OCI-LY7 (cell line): ENCODE results near the gene CALM1. TPM values are rescaled to one million over a fixed set of nuclear protein-coding genes. Genes with fewer than 3 reads are reported as not detected.

Experiments
- BruUV-seq: library from RNA; stranded (reverse); fragments of 400-500 nt; replicated peaks from 2 replicates; lab custom pipeline; 2021; lab: Mats Ljungman, UMichigan
- CTCF ChIA-PET: fragments of 300-600 bp; sonication (Branson Sonifier 250); formaldehyde crosslinking; loops from one replicate; lab custom pipeline; 2022; ENCODE audit warnings: antibody characterized with exemption; ENCODE audit not compliant: unreplicated experiment; lab: Charles Lee
- POLR2A ChIA-PET: fragments of 300-600 bp; sonication (Branson Sonifier 250); formaldehyde crosslinking; loops from one replicate; lab custom pipeline; 2022; ENCODE audit warnings: antibody characterized with exemption; lab: Charles Lee
- DNase-seq: peaks from one replicate; pipeline ENCODE4 v3.0.0-alpha.2; 2015; ENCODE audit warnings: low spot score
- H2AFZ ChIP-seq: fragments of 200-600 bp; sonication (generic), shearing (Covaris generic); 2 replicates; pipeline ENCODE4 v1.6.1; 2014; ENCODE audit warnings: mild to moderate bottlenecking, antibody characterized with exemption, low read length, moderate library complexity
- H3K27ac ChIP-seq: fragments of 200-600 bp; sonication (generic); 2 replicates; pipeline ENCODE4 v1.5.1; 2014; ENCODE audit warnings: mixed run types, low read depth, mild to moderate bottlenecking, moderate library complexity, low read length, inconsistent platforms; ENCODE audit not compliant: poor library complexity, severe bottlenecking
- H3K36me3 ChIP-seq: fragments of 200-600 bp; sonication (generic); 2 replicates; pipeline ENCODE4 v1.6.1; 2014; ENCODE audit warnings: mild to moderate bottlenecking, antibody characterized with exemption, low read length, moderate library complexity, mixed read lengths; ENCODE audit not compliant: insufficient read depth
- H3K4me1 ChIP-seq: fragments of 200-600 bp; sonication (generic); 2 replicates; pipeline ENCODE4 v1.5.1; 2014; ENCODE audit warnings: mild to moderate bottlenecking, low read length; ENCODE audit not compliant: insufficient read depth, poor library complexity, severe bottlenecking
- H3K4me2 ChIP-seq: fragments of 200-600 bp; sonication (generic); 2 replicates; pipeline ENCODE4 v1.6.1; 2014; ENCODE audit warnings: mild to moderate bottlenecking, low read length
- H3K4me3 ChIP-seq: fragments of 200-600 bp; sonication (generic); 2 replicates; pipeline ENCODE4 v1.5.1; 2014; ENCODE audit warnings: mild to moderate bottlenecking, low read depth, low read length; ENCODE audit not compliant: poor library complexity, severe bottlenecking
- H3K79me2 ChIP-seq: fragments of 200-600 bp; sonication (generic); 2 replicates; pipeline ENCODE4 v1.6.1; 2016; ENCODE audit warnings: low read depth, mild to moderate bottlenecking, low read length, moderate library complexity, mixed read lengths; ENCODE audit not compliant: insufficient read depth
- H3K9me2 ChIP-seq: fragments of 200-600 bp; sonication (generic); 2 replicates; pipeline ENCODE4 v1.6.1; 2016; ENCODE audit warnings: mild to moderate bottlenecking, low read length, mixed read lengths; ENCODE audit not compliant: insufficient read depth
- H3K9me3 ChIP-seq: fragments of 200-600 bp; sonication (generic); 2 replicates; pipeline ENCODE4 v1.6.1; 2014; ENCODE audit warnings: mild to moderate bottlenecking, mixed run types, low read length, mixed read lengths
- H4K20me1 ChIP-seq: fragments of 200-600 bp; sonication (generic); 2 replicates; pipeline ENCODE4 v1.6.1; 2014; ENCODE audit warnings: mild to moderate bottlenecking, antibody characterized with exemption, low read length, moderate library complexity, mixed read lengths; ENCODE audit not compliant: insufficient read depth
- CTCF ChIP-seq: fragments of 200-600 bp; sonication (generic); conservative IDR thresholded peaks from 2 replicates; pipeline ENCODE4 v1.5.1; 2014; ENCODE audit warnings: mild to moderate bottlenecking, antibody characterized with exemption, low read length, moderate library complexity, mixed read lengths
- EZH2phosphoT487 ChIP-seq: fragments of 200-600 bp; sonication (generic); IDR thresholded peaks from 2 replicates; pipeline ENCODE4 v1.6.1; 2018; ENCODE audit warnings: low read depth, borderline replicate concordance, mild to moderate bottlenecking, mixed run types, antibody characterized with exemption, low read length, moderate library complexity, mixed read lengths
- intact Hi-C: fragments of 100-400 bp; cut with micrococcal nuclease; formaldehyde crosslinking; loops from one replicate; pipeline ENCODE4 v1.10.0; 2022; ENCODE audit not compliant: unreplicated experiment
- total RNA-seq, 2 experiments: library from RNA; depleted of rRNA in 1 of 2; stranded (reverse); fragments of >200 nt in 1 of 2; shearing (Covaris generic) in 1 of 2; gene quantifications; 2 replicates each; pipeline ENCODE4 v1.2.3, GENCODE V29; 2014 to 2022

The CALM1 gene
- total RNA-seq, 2 experiments from 2014 or later = 282 to 311 TPM

- H3K79me2 ChIP-seq = no peaks in the 10 kb centered on the region
- no peaks in the 10 kb centered on the region for H3K36me3 ChIP-seq
- CTCF ChIA-PET = no interaction called here
- intact Hi-C loops = no loop called here
- H3K4me1 ChIP-seq = no peaks in the 10 kb centered on the region
- no peak overlapping the region for H3K27ac ChIP-seq
- H3K9me3 ChIP-seq = no peaks in the 10 kb centered on the region
- H3K4me2 ChIP-seq = no peak overlapping the region
- POLR2A ChIA-PET = no interaction called here
- no peaks in the 10 kb centered on the region for H3K9me2 ChIP-seq
- BruUV-seq = no TSS peak
- no peak overlapping the region for H2AFZ ChIP-seq
- no peak for DNase-seq
- H3K4me3 ChIP-seq = no peak overlapping the region
- no peaks in the 10 kb centered on the region for H4K20me1 ChIP-seq
- TF ChIP-seq EZH2phosphoT487 = no peak
- no peak for TF ChIP-seq CTCF
Observed at GRCh38 chr14:90434370-90435020, 37.7 kb downstream of the CALM1 start.

GRCh38 chr14:90438841-90439240, 42.0 kb downstream of the CALM1 start:
- Histone ChIP-seq H3K9me2 (no peaks in the 10 kb centered on the region), H3K4me3 (no peak overlapping the region), H3K27ac (no peak overlapping the region), H3K4me1 (no peaks in the 10 kb centered on the region), H4K20me1 (no peaks in the 10 kb centered on the region), H3K36me3 (no peaks in the 10 kb centered on the region), H2AFZ (no peak overlapping the region), H3K79me2 (no peaks in the 10 kb centered on the region), H3K9me3 (no peaks in the 10 kb centered on the region), H3K4me2 (no peak overlapping the region)
- no TSS peak for BruUV-seq
- no peak for DNase-seq
- CTCF ChIA-PET = no interaction called here
- POLR2A ChIA-PET = interaction anchor here (0.7 to 0.8 kb wide), 2 partner anchors 13 to 167 kb away, joined by 3 to 5 read pairs; no protein-coding TSS in a partner anchor
- no peak for TF ChIP-seq EZH2phosphoT487
- TF ChIP-seq CTCF = no peak
- intact Hi-C loops = no loop called here

- no peak overlapping the region for H3K4me2 ChIP-seq
- TF ChIP-seq CTCF (no peak), EZH2phosphoT487 (no peak)
- no TSS peak for BruUV-seq
- H3K4me1 ChIP-seq = no peaks in the 10 kb centered on the region
- no peak overlapping the region for H2AFZ ChIP-seq
- intact Hi-C loops = no loop called here
- H3K4me3 ChIP-seq = no peak overlapping the region
- H3K36me3 ChIP-seq = no peaks in the 10 kb centered on the region
- ChIA-PET CTCF (no interaction called here), POLR2A (no interaction called here)
- no peak overlapping the region for H3K27ac ChIP-seq
- H3K79me2 ChIP-seq = no peaks in the 10 kb centered on the region
- no peak for DNase-seq
- no peaks in the 10 kb centered on the region for H3K9me2 ChIP-seq
- no peaks in the 10 kb centered on the region for H3K9me3 ChIP-seq
- no peaks in the 10 kb centered on the region for H4K20me1 ChIP-seq
Observed at GRCh38 chr14:90440021-90440451, 43.2 kb downstream of the CALM1 start.
